Progenitor cell of endocrine pancreas (in vitro differentiated cells): Measurements from ENCODE around the gene P3H2. TPM values are rescaled to one million over a fixed set of nuclear protein-coding genes. Genes with fewer than 3 reads are reported as not detected.

Experiments used
- DNase-seq: peaks from one replicate; pipeline ENCODE4 v3.0.0; 2021; ENCODE audit warnings: low spot score; ENCODE audit not compliant: unreplicated experiment
- H3K27ac Mint-ChIP-seq: 2 replicates; pipeline ENCODE4 v1.8.0; 2021; ENCODE audit warnings: mild to moderate bottlenecking, moderate library complexity, mixed read lengths
- H3K27me3 Mint-ChIP-seq: 2 replicates; pipeline ENCODE4 v1.8.0; 2021; ENCODE audit warnings: mixed read lengths
- H3K36me3 Mint-ChIP-seq: 2 replicates; pipeline ENCODE4 v1.8.0; 2022; ENCODE audit warnings: mixed read lengths; ENCODE audit not compliant: insufficient read depth
- H3K4me1 Mint-ChIP-seq: 2 replicates; pipeline ENCODE4 v1.8.0; 2021; ENCODE audit warnings: low read depth, mixed read lengths
- H3K4me3 Mint-ChIP-seq: 2 replicates; pipeline ENCODE4 v1.8.0; 2021; ENCODE audit warnings: low read depth, mild to moderate bottlenecking, moderate library complexity, mixed read lengths
- H3K9me3 Mint-ChIP-seq: 2 replicates; pipeline ENCODE4 v1.8.0; 2021; ENCODE audit warnings: low read depth, mixed read lengths
- total RNA-seq: library from RNA; stranded (reverse); gene quantifications from 2 replicates; pipeline ENCODE4 v1.2.1, GENCODE V29; 2021
- TF ChIP-seq, protein P1 (sequence below): fragments of 200-600 bp; sonication (generic); IDR thresholded peaks from one replicate; pipeline ENCODE4 v1.5.0; 2021; ENCODE audit warnings: antibody characterized with exemption, mild to moderate bottlenecking; ENCODE audit not compliant: unreplicated experiment

The P3H2 gene
- total RNA-seq, 1 donor from 2014 or later, result 5.3 TPM

- H3K9me3 Mint-ChIP-seq, result peaks cover 3% of the 10 kb centered on the region
- no peak for DNase-seq
- TF ChIP-seq, protein P1, sequence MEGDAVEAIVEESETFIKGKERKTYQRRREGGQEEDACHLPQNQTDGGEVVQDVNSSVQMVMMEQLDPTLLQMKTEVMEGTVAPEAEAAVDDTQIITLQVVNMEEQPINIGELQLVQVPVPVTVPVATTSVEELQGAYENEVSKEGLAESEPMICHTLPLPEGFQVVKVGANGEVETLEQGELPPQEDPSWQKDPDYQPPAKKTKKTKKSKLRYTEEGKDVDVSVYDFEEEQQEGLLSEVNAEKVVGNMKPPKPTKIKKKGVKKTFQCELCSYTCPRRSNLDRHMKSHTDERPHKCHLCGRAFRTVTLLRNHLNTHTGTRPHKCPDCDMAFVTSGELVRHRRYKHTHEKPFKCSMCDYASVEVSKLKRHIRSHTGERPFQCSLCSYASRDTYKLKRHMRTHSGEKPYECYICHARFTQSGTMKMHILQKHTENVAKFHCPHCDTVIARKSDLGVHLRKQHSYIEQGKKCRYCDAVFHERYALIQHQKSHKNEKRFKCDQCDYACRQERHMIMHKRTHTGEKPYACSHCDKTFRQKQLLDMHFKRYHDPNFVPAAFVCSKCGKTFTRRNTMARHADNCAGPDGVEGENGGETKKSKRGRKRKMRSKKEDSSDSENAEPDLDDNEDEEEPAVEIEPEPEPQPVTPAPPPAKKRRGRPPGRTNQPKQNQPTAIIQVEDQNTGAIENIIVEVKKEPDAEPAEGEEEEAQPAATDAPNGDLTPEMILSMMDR, result no peak
- H3K4me3 Mint-ChIP-seq, result no peak overlapping the region
- H3K27ac Mint-ChIP-seq, result no peak overlapping the region
- H3K27me3 Mint-ChIP-seq, result no peaks in the 10 kb centered on the region
- peaks cover 1% of the 10 kb centered on the region for H3K36me3 Mint-ChIP-seq
- peaks cover 6% of the 10 kb centered on the region for H3K4me1 Mint-ChIP-seq
Observed at GRCh38 chr3:190096345-190096744, 24.4 kb downstream of the P3H2 start.

DNA sequence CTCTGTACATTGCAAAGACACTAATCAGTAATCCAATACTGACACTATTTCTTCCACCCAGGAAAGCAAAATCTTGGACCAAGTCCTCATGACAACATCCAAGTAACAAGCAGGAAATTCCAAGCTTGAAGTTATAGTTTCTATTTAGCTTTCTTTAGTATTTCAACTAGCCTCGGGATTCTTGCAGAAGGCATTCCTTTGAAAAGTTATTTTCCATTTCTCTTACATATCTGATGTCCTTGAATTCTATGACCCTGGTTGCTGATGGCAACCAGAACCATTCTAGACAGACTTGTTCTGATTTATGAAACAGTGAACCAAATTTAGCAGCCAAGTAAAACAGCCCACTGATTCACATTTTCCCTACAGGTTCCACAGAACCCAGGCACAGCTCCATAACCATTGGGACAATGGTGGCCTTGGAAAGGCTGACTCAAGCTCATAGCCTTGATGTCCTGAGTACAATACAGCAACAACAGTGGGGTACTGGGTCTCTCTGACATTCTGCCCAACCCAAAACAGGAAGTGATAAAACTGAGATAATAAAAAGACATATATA lies 26.5 kb downstream of the P3H2 start:
- peaks cover 1% of the 10 kb centered on the region for H3K36me3 Mint-ChIP-seq
- H3K27me3 Mint-ChIP-seq, result no peaks in the 10 kb centered on the region
- H3K9me3 Mint-ChIP-seq, result peaks cover 3% of the 10 kb centered on the region
- no peak for DNase-seq
- TF ChIP-seq, protein P1, result no peak
- H3K4me3 Mint-ChIP-seq, result no peak overlapping the region
- H3K4me1 Mint-ChIP-seq, result peaks cover 3% of the 10 kb centered on the region
- no peak overlapping the region for H3K27ac Mint-ChIP-seq

- DNase-seq, result no peak
- Mint-ChIP-seq H3K4me1 (peaks cover 5% of the 10 kb centered on the region), H3K27ac (no peak overlapping the region), H3K27me3 (no peaks in the 10 kb centered on the region), H3K36me3 (peaks cover 1% of the 10 kb centered on the region), H3K4me3 (no peak overlapping the region), H3K9me3 (peaks cover 3% of the 10 kb centered on the region)
- TF ChIP-seq, protein P1, result no peak
Observed at GRCh38 chr3:190092250-190092649, 28.4 kb downstream of the P3H2 start.

DNA sequence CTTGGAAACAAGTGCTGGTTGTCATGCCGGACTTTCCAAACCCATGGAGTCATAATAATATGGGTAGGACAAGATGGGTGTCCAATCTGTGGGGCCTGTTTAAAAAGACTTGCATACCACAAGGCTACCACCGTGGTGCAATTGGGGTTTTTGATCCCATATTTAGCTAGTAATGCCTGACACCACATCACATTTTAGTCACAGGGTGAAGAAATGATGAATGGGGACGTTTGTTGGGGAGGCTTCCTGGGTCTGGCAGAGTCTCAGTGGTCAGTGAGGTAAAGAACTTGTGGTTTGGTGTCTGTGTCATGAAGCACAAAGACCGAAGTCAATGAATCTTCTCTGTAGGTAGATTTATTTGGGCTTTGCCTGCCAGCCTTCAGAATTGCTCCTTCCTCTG lies 31.0 kb downstream of the P3H2 start:
- Mint-ChIP-seq H3K9me3 (no peaks in the 10 kb centered on the region), H3K36me3 (no peaks in the 10 kb centered on the region), H3K4me1 (peaks cover 5% of the 10 kb centered on the region), H3K4me3 (no peak overlapping the region), H3K27ac (no peak overlapping the region), H3K27me3 (no peaks in the 10 kb centered on the region)
- TF ChIP-seq, protein P1, result no peak
- no peak for DNase-seq

DNA sequence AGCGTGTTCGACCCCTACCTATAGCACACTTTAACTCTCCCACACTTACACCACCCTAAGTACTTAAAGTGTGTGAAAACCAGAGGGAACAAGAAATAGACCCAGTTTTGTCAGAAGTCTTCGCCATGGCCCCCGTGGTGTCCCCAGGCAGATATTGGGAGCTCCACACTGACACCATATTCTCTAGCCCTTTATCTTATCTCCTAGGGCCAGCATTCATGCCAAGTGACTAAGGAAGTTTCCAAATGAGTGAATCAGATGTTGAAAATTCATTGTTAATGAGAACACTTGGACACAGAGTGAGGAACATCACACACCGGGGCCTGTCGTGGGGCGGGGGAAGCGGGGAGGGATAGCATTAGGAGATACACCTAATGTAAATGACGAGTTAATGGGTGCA lies 31.8 kb downstream of the P3H2 start:
- no peak overlapping the region for H3K4me3 Mint-ChIP-seq
- H3K27ac Mint-ChIP-seq, result peak overlapping the region; percentile 15
- no peak for DNase-seq
- no peaks in the 10 kb centered on the region for H3K9me3 Mint-ChIP-seq
- no peaks in the 10 kb centered on the region for H3K36me3 Mint-ChIP-seq
- TF ChIP-seq, protein P1, result no peak
- peaks cover 5% of the 10 kb centered on the region for H3K4me1 Mint-ChIP-seq
- no peaks in the 10 kb centered on the region for H3K27me3 Mint-ChIP-seq
